Measurements from ENCODE around the gene ZG16.
"Not testable (repeated sequence)": the region's sequence is repeated elsewhere in the genome, so short reads cannot be mapped to it uniquely, and the experiment has no call there.

Gene ZG16

DNA sequence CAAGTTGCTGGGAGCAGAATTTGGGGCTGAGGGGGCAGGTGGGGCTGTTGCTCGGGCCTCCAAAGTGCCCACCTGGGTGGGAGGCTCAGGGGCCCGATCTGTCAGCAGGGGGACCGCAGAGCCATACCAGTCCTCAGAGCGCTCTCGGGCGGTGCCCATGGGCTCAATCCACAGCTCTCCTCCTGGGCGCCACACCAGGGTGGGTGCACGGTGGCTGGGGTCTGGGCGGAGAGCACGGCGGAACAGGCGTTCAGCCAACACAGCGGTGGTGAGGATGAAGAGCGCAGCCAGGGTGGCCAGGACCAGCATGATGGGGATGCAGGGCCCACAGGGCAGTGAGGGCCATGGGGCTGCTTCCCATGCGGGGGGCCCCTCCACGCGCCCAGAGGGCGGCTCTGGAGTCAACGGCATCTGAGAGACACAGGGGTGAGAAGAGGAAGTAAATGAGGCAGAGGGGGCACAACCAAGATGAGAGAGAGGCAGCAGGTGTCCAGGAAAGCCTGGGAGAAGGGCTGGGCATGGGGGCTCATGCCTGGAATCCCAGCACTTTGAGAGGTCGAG lies 33.4 kb upstream of the ZG16 start:
- DNase-seq (ENCODE audit: low read depth) = no peak
- TF ChIP-seq, protein P1, sequence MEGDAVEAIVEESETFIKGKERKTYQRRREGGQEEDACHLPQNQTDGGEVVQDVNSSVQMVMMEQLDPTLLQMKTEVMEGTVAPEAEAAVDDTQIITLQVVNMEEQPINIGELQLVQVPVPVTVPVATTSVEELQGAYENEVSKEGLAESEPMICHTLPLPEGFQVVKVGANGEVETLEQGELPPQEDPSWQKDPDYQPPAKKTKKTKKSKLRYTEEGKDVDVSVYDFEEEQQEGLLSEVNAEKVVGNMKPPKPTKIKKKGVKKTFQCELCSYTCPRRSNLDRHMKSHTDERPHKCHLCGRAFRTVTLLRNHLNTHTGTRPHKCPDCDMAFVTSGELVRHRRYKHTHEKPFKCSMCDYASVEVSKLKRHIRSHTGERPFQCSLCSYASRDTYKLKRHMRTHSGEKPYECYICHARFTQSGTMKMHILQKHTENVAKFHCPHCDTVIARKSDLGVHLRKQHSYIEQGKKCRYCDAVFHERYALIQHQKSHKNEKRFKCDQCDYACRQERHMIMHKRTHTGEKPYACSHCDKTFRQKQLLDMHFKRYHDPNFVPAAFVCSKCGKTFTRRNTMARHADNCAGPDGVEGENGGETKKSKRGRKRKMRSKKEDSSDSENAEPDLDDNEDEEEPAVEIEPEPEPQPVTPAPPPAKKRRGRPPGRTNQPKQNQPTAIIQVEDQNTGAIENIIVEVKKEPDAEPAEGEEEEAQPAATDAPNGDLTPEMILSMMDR (IDR thresholded peaks at IDR 0.05; ENCODE audit: insufficient read depth, low read depth, low read length, missing control alignments) = no peak
- H3K4me3 ChIP-seq (ENCODE audit: low read length) = no peak overlapping the region

GRCh38 chr16:29745121-29745852 lies 32.8 kb upstream of the ZG16 start:
- DNase-seq (ENCODE audit: low read depth) = no peak
- no peak overlapping the region for H3K4me3 ChIP-seq (ENCODE audit: low read length)

DNA sequence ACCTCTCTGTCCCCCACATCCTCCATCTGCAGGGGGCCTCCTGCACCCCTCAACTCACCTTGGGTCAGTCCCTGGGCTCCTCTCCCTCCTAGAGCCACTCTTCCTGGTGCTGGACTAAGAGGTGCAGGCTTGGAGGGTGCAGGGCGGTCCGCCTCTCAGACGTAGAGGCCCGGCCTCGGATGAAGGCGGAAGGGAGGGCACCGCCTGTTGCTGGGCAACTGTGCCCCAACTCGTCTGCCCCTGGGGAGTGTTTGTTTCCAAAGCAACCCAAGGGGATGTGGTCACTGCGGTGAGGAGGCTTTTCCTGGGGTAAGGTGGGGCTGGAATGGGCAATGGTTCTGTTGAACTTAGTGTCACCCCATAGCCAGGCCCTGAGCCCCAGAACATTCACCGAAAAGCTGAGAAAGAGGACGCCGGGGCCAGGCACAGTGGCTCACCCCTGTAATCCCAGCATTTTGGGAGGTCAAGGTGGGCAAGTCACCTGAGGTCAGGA lies 32.2 kb upstream of the ZG16 start, which contains the start of gene C16orf54:
Gene C16orf54, minus strand, starts transcription at position 138 of the 493 bp plus-strand sequence. CDS start 1,039 bp downstream, outside the sequence.
- H3K4me3 ChIP-seq (ENCODE audit: low read length) = no peak within 1 kb of the TSS
- TF ChIP-seq, protein P1 (IDR thresholded peaks at IDR 0.05; ENCODE audit: insufficient read depth, low read depth, low read length, missing control alignments) = no peak
- DNase-seq (ENCODE audit: low read depth) = no peak

More at GRCh38 chr16:29745121-29745852, 32.8 kb upstream of the ZG16 start:
- TF ChIP-seq, protein P1 (IDR thresholded peaks at IDR 0.05; ENCODE audit: insufficient read depth, low read depth, low read length, missing control alignments) = no peak

GRCh38 chr16:29746518-29746917 lies 31.5 kb upstream of the ZG16 start:
- H3K4me3 ChIP-seq (ENCODE audit: low read length); DNase-seq (ENCODE audit: low read depth): not testable (repeated sequence)

- no peak for DNase-seq (ENCODE audit: low read depth)
- H3K4me3 ChIP-seq (ENCODE audit: low read length) = no peak overlapping the region
- TF ChIP-seq, protein P1 (IDR thresholded peaks at IDR 0.05; ENCODE audit: insufficient read depth, low read depth, low read length, missing control alignments) = no peak
Observed at GRCh38 chr16:29747947-29748759, 29.9 kb upstream of the ZG16 start.

DNA sequence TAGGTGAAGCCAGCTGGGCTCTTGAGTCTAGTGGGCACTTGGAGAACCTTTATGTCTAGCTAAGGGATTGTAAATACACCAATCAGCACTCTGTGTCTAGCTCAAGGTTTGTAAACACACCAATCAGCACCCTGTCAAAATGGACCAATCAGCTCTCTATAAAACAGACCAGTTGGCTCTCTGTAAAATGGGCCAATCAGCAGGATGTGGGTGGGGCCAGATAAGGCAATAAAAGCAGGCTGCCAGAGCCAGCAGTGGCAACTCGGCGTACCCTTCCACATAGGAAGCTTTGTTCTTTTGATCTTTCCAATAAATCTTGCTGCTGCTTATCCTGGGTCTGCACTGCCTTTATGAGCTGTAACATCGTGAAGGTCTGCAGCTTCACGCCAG lies 29.3 kb upstream of the ZG16 start:
- not testable (repeated sequence) for DNase-seq (ENCODE audit: low read depth); H3K4me3 ChIP-seq (ENCODE audit: low read length)

- no peak overlapping the region for H3K4me3 ChIP-seq (ENCODE audit: low read length)
- no peak for DNase-seq (ENCODE audit: low read depth)
- TF ChIP-seq, protein P1 (IDR thresholded peaks at IDR 0.05; ENCODE audit: insufficient read depth, low read depth, low read length, missing control alignments) = no peak
Observed at GRCh38 chr16:29753516-29753915, 24.5 kb upstream of the ZG16 start.
